M059J (cell line): ENCODE measurements around the gene TFEB. TPM values are rescaled to one million over a fixed set of nuclear protein-coding genes. Genes with fewer than 3 reads are reported as not detected.

Source experiments
- DNase-seq: peaks from one replicate; pipeline ENCODE4 v3.0.0-alpha.2; 2012; ENCODE audit warnings: low read depth
- total RNA-seq: library from RNA; depleted of rRNA; stranded (reverse); fragments of >200 nt; shearing (Covaris generic); gene quantifications from 2 replicates; pipeline ENCODE4 v1.2.3, GENCODE V29; 2014

The TFEB gene
- total RNA-seq, 1 experiment from 2014 or later, result 7.2 TPM

- no peak for DNase-seq
Observed at GRCh38 chr6:41691426-41692079, 43.9 kb downstream of the TFEB start.

GRCh38 chr6:41690541-41691330 lies 44.7 kb downstream of the TFEB start:
- DNase-seq, result no peak

GRCh38 chr6:41689171-41690008 lies 46.0 kb downstream of the TFEB start:
- peak; percentile 57 for DNase-seq

GRCh38 chr6:41688256-41688965 lies 47.0 kb downstream of the TFEB start:
- DNase-seq, result no peak

GRCh38 chr6:41687501-41688175 lies 47.8 kb downstream of the TFEB start:
- no peak for DNase-seq

GRCh38 chr6:41685641-41686380 lies 49.6 kb downstream of the TFEB start:
- no peak for DNase-seq

GRCh38 chr6:41684311-41685180 lies 50.9 kb downstream of the TFEB start:
- no peak for DNase-seq

GRCh38 chr6:41683523-41684310 lies 51.7 kb downstream of the TFEB start:
- DNase-seq, result peak; percentile 61

GRCh38 chr6:41683273-41683522 lies 52.2 kb downstream of the TFEB start:
- DNase-seq, result no peak

- no peak for DNase-seq
Observed at GRCh38 chr6:41682497-41683272, 52.7 kb downstream of the TFEB start.

GRCh38 chr6:41682056-41682477 lies 53.3 kb downstream of the TFEB start:
- DNase-seq, result peak; percentile 88

GRCh38 chr6:41680182-41680965 lies 55.0 kb downstream of the TFEB start:
- DNase-seq, result no peak

GRCh38 chr6:41679696-41680095 lies 55.7 kb downstream of the TFEB start:
- no peak for DNase-seq

GRCh38 chr6:41678511-41679084 lies 56.8 kb downstream of the TFEB start:
- no peak for DNase-seq

- DNase-seq, result no peak
Observed at GRCh38 chr6:41677124-41677921, 58.1 kb downstream of the TFEB start.

- DNase-seq, result no peak
Observed at GRCh38 chr6:41676431-41676830, 59.0 kb downstream of the TFEB start.
